ENCODE data around the gene LPIN2. TPM values are rescaled to one million over a fixed set of nuclear protein-coding genes. Genes with fewer than 3 reads are reported as not detected.
A peak's percentile ranks its signal among the peaks of the same experiment; 100 is the strongest.

LPIN2 gene
- total and polyA plus RNA-seq, 2 of the 13 experiments (the other 11 are each of a cell fraction or from before 2014, with no cell fraction given), result 46.0 to 119 TPM

DNA sequence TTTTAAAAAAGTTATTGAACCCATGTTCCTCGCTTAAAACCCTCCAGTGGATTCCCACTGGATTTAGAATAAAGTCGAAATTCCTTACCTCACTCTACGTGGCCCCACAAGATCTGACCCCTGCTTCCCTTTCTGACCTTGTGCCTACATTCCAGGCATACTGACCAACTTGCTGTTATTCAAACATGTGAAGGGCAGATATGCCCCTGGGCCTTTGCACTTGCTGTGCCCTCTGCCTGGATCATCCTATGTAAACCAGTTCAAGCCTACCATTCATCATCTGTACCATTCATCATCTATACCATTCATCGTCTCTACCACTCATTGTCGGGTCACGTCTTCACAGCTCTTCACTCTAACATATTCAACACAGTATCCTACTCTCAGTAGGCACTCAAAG, 41.3 kb upstream of the LPIN2 start (continued):
- TF ChIP-seq, protein P1, sequence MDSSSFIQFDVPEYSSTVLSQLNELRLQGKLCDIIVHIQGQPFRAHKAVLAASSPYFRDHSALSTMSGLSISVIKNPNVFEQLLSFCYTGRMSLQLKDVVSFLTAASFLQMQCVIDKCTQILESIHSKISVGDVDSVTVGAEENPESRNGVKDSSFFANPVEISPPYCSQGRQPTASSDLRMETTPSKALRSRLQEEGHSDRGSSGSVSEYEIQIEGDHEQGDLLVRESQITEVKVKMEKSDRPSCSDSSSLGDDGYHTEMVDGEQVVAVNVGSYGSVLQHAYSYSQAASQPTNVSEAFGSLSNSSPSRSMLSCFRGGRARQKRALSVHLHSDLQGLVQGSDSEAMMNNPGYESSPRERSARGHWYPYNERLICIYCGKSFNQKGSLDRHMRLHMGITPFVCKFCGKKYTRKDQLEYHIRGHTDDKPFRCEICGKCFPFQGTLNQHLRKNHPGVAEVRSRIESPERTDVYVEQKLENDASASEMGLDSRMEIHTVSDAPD (CRISPR knock-in tag; IDR thresholded peaks at IDR 0.05), result no peak
- TF ChIP-seq, protein P2, sequence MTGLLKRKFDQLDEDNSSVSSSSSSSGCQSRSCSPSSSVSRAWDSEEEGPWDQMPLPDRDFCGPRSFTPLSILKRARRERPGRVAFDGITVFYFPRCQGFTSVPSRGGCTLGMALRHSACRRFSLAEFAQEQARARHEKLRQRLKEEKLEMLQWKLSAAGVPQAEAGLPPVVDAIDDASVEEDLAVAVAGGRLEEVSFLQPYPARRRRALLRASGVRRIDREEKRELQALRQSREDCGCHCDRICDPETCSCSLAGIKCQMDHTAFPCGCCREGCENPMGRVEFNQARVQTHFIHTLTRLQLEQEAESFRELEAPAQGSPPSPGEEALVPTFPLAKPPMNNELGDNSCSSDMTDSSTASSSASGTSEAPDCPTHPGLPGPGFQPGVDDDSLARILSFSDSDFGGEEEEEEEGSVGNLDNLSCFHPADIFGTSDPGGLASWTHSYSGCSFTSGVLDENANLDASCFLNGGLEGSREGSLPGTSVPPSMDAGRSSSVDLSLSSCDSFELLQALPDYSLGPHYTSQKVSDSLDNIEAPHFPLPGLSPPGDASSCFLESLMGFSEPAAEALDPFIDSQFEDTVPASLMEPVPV (CRISPR knock-in tag; IDR thresholded peaks at IDR 0.05), result no peak
- TF ChIP-seq KLF15 (CRISPR knock-in tag; IDR thresholded peaks at IDR 0.05; ENCODE audit: borderline replicate concordance), result no peak
- TF ChIP-seq, protein P3, sequence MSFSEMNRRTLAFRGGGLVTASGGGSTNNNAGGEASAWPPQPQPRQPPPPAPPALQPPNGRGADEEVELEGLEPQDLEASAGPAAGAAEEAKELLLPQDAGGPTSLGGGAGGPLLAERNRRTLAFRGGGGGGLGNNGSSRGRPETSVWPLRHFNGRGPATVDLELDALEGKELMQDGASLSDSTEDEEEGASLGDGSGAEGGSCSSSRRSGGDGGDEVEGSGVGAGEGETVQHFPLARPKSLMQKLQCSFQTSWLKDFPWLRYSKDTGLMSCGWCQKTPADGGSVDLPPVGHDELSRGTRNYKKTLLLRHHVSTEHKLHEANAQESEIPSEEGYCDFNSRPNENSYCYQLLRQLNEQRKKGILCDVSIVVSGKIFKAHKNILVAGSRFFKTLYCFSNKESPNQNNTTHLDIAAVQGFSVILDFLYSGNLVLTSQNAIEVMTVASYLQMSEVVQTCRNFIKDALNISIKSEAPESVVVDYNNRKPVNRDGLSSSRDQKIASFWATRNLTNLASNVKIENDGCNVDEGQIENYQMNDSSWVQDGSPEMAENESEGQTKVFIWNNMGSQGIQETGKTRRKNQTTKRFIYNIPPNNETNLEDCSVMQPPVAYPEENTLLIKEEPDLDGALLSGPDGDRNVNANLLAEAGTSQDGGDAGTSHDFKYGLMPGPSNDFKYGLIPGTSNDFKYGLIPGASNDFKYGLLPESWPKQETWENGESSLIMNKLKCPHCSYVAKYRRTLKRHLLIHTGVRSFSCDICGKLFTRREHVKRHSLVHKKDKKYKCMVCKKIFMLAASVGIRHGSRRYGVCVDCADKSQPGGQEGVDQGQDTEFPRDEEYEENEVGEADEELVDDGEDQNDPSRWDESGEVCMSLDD (CRISPR knock-in tag; IDR thresholded peaks at IDR 0.05; ENCODE audit: borderline replicate concordance), result no peak
- no peak for TF ChIP-seq AGO1 (IDR thresholded peaks at IDR 0.05; ENCODE audit: low read depth, low read length, poor library complexity, severe bottlenecking)
- no peak for TF ChIP-seq HDAC6 (IDR thresholded peaks at IDR 0.05; ENCODE audit: low read depth, low read length)
- TF ChIP-seq, protein P4, sequence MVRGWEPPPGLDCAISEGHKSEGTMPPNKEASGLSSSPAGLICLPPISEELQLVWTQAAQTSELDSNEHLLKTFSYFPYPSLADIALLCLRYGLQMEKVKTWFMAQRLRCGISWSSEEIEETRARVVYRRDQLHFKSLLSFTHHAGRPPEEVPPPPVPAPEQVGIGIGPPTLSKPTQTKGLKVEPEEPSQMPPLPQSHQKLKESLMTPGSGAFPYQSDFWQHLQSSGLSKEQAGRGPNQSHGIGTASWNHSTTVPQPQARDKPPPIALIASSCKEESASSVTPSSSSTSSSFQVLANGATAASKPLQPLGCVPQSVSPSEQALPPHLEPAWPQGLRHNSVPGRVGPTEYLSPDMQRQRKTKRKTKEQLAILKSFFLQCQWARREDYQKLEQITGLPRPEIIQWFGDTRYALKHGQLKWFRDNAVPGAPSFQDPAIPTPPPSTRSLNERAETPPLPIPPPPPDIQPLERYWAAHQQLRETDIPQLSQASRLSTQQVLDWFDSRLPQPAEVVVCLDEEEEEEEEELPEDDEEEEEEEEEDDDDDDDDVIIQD (CRISPR knock-in tag; IDR thresholded peaks at IDR 0.05; ENCODE audit: low read depth), result peak; percentile 48; the same call in 1 of the 2 replicates
- no peak for TF ChIP-seq MEF2D (CRISPR knock-in tag; IDR thresholded peaks at IDR 0.05)
- peak; percentile 40; the same call in 1 of the 2 replicates for TF ChIP-seq ZMYM2 (CRISPR knock-in tag; IDR thresholded peaks at IDR 0.05)
- no peak for TF ChIP-seq ZFP82 (CRISPR knock-in tag; IDR thresholded peaks at IDR 0.05; ENCODE audit: borderline replicate concordance)
- no peak for TF ChIP-seq ZNF550 (CRISPR knock-in tag; IDR thresholded peaks at IDR 0.05; ENCODE audit: borderline replicate concordance)
- TF ChIP-seq, protein P5, sequence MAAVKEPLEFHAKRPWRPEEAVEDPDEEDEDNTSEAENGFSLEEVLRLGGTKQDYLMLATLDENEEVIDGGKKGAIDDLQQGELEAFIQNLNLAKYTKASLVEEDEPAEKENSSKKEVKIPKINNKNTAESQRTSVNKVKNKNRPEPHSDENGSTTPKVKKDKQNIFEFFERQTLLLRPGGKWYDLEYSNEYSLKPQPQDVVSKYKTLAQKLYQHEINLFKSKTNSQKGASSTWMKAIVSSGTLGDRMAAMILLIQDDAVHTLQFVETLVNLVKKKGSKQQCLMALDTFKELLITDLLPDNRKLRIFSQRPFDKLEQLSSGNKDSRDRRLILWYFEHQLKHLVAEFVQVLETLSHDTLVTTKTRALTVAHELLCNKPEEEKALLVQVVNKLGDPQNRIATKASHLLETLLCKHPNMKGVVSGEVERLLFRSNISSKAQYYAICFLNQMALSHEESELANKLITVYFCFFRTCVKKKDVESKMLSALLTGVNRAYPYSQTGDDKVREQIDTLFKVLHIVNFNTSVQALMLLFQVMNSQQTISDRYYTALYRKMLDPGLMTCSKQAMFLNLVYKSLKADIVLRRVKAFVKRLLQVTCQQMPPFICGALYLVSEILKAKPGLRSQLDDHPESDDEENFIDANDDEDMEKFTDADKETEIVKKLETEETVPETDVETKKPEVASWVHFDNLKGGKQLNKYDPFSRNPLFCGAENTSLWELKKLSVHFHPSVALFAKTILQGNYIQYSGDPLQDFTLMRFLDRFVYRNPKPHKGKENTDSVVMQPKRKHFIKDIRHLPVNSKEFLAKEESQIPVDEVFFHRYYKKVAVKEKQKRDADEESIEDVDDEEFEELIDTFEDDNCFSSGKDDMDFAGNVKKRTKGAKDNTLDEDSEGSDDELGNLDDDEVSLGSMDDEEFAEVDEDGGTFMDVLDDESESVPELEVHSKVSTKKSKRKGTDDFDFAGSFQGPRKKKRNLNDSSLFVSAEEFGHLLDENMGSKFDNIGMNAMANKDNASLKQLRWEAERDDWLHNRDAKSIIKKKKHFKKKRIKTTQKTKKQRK (IDR thresholded peaks at IDR 0.05; ENCODE audit: low read length), result no peak
- no peak for TF ChIP-seq ZNF773 (CRISPR knock-in tag; IDR thresholded peaks at IDR 0.05; ENCODE audit: borderline replicate concordance)
- TF ChIP-seq, protein P6, sequence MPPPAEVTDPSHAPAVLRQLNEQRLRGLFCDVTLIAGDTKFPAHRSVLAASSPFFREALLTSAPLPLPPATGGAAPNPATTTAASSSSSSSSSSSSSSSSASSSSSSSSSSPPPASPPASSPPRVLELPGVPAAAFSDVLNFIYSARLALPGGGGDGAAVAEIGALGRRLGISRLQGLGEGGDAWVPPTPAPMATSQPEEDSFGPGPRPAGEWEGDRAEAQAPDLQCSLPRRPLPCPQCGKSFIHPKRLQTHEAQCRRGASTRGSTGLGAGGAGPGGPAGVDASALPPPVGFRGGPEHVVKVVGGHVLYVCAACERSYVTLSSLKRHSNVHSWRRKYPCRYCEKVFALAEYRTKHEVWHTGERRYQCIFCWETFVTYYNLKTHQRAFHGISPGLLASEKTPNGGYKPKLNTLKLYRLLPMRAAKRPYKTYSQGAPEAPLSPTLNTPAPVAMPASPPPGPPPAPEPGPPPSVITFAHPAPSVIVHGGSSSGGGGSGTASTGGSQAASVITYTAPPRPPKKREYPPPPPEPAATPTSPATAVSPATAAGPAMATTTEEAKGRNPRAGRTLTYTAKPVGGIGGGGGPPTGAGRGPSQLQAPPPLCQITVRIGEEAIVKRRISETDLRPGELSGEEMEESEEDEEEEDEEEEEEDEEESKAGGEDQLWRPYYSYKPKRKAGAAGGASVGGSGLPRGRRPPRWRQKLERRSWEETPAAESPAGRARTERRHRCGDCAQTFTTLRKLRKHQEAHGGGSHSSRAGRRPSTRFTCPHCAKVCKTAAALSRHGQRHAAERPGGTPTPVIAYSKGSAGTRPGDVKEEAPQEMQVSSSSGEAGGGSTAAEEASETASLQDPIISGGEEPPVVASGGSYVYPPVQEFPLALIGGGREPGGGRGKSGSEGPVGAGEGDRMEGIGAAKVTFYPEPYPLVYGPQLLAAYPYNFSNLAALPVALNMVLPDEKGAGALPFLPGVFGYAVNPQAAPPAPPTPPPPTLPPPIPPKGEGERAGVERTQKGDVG (CRISPR knock-in tag; IDR thresholded peaks at IDR 0.05; ENCODE audit: borderline replicate concordance), result no peak

Data from HepG2 (cell line).